ENCODE measurements around the gene RAD51B. TPM values are rescaled to one million over a fixed set of nuclear protein-coding genes. Genes with fewer than 3 reads are reported as not detected.
"Not testable (repeated sequence)": the region's sequence is repeated elsewhere in the genome, so short reads cannot be mapped to it uniquely, and the experiment has no call there.

The RAD51B gene
- total RNA-seq, 1 experiment from 2014 or later: 13.3 TPM

DNA sequence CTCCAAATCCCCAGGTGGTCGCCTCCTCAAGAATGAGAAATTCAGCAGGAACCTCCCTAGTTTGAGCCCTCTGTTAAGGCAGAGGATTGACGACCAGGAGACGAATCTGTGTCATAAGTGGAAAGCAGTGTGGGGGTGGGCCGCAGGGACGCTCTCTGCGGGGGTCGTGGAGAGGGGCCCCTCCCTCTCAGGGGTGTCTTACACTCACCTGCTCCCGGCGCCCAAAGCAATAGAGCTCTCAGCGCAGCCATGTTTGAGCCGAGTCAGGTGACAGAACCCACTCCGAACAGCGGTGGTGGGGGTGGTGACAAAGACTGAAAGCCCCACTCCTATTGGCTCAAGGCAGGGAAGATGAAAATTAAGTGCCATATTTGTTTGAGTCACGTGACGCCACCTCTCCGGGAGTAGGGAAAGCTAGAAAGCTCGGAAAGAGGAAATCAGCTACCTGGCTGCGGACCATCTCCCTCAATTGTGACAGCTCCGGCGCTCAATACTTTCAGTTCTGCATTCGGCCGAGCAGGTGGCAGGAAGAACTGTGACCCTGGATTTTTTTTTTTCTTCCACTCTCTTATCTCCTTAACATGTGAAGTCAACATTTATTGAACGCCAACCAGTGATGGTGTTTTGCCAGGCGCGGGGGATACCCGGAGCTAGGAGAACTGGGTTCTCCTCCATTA lies 3.1 kb upstream of the RAD51B start, which contains the start of gene ZFYVE26:
Gene ZFYVE26, minus strand, starts transcription at position 265 of the 677 bp plus-strand sequence. CDS start 627 bp downstream, outside the sequence.
- Histone ChIP-seq H3K27me3 (no peaks in the 10 kb centered on the region), H3K36me3 (peaks cover 14% of the 10 kb centered on the region; the same call in 1 of the 2 replicates), H3K4me3 (peak within 1 kb of the TSS; percentile 86), H3K27ac (peak within 1 kb of the TSS; percentile 49), H3K4me1 (peaks cover 6% of the 10 kb centered on the region; the same call in 1 of the 2 replicates), H3K9me3 (replicated peaks) (no peaks in the 10 kb centered on the region)
- peak; percentile 92 to 95 for DNase-seq

DNA sequence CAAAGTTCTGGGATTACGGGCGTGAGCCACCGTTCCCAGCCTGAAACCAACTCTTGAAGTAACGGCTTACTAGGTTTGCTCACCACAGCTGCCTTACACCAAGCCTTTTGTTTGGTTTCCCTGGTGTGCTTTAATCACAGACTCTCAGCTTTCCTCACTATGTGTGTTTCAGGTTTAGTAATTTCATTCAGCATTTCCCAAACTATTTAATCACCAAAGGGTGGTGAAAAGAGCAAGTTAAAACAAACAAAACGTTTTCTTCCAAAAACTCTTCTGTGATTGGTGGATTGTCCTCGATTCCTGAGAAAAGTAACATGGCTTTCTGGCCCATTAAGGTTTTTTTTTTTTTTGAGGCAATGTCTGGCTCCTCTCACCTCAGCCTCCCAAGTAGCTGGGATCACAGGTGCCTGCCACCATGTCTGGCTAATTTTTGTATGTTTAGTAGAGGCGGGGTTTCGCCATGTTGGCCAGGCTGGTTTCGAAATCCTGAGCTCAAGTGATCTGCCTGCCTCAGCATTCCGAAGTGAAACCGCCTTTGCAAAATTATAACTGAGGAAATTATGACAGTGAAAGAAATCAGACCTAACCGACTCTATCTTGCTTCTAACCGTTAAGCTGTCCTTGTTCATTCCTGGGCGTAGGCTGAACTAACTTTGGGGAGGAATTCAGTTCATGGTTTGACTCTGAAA lies 1.7 kb upstream of the RAD51B start:
- DNase-seq: no peak
- H3K36me3 ChIP-seq: peaks cover 4% of the 10 kb centered on the region; the same call in 1 of the 2 replicates
- peaks cover 6% of the 10 kb centered on the region; the same call in 1 of the 2 replicates for H3K4me1 ChIP-seq
- H3K27me3 ChIP-seq: no peaks in the 10 kb centered on the region
- H3K9me3 ChIP-seq (replicated peaks): no peaks in the 10 kb centered on the region
- H3K4me3 ChIP-seq: no peak overlapping the region
- no peak overlapping the region for H3K27ac ChIP-seq

DNA sequence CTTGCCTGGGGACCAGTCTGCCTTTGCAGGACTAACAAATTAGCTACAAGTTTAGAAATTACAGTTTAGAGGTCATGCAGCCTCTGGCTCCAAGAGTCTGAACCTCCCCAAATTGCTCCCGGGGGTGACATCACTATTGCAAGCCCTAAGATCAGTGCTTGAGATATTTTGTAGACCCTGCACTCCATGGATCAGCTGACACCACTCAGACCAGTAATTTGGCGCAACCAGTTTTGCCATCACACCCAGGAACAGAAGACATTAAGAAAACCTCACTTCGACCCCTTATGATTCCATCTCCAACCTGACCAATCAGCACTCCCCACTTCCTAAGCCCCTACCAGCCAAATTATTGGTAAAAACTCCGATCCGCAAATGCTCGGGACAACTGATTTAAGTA lies 1.1 kb upstream of the RAD51B start:
- H3K4me3 ChIP-seq; H3K27me3 ChIP-seq; H3K9me3 ChIP-seq (replicated peaks); DNase-seq; H3K4me1 ChIP-seq; H3K27ac ChIP-seq; H3K36me3 ChIP-seq: not testable (repeated sequence)

DNA sequence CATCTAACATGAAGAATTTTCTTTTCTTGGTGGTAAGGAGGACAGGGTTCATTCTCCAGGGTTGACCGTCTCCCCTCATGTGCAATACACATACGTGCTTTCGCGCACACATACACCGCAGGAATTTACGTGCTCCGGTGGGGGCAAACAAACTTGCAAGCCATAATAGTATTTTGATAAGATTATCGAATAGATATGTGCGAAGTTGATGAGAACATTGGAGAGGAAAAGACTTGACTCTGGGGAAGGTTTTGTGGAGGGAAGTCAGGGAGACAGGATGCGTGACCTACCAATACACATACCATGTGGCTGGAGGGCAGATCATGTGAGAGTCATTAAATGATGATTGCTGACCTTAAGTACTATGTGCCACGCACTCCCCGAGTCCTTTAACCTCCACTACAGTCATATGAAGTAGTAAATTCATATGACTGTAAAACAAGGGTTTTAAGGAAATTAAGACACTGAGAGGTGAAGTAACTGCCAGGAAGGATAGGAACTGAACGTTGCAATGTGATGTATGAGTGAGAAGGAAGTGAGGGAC lies 921 bp downstream of the RAD51B start:
- peaks cover 6% of the 10 kb centered on the region; the same call in 1 of the 2 replicates for H3K4me1 ChIP-seq
- no peaks in the 10 kb centered on the region for H3K36me3 ChIP-seq
- H3K4me3 ChIP-seq: peak overlapping the region; percentile 90
- H3K27me3 ChIP-seq: no peaks in the 10 kb centered on the region
- H3K27ac ChIP-seq: peak overlapping the region; percentile 85
- peak in 1 of 2 experiments; percentile 13 for DNase-seq
- H3K9me3 ChIP-seq (replicated peaks): no peaks in the 10 kb centered on the region

DNA sequence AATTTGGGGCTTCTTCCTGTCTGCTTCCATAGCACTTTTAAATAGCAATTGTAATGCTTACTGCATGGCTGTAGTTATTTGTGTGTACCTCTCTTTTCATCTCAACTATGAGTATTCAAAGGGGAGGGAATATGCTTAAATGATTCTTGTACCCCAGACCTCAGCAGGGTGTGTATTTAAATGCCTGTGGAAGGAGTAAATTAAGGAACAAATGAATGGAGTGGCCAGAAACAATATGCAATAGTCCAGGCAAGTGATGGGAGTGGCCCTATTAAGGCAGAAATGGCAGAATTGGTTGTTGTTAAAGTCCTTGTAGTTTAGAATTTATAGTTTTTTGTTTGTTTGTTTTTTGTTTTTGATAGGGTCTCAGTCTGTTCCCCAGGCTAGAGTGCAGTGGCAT lies 1.5 kb downstream of the RAD51B start:
- H3K9me3 ChIP-seq (replicated peaks): no peaks in the 10 kb centered on the region
- peak overlapping the region; percentile 90; the same call in 1 of the 2 replicates for H3K4me3 ChIP-seq
- H3K27ac ChIP-seq: no peak overlapping the region
- DNase-seq: no peak
- no peaks in the 10 kb centered on the region for H3K36me3 ChIP-seq
- no peaks in the 10 kb centered on the region for H3K27me3 ChIP-seq
- H3K4me1 ChIP-seq: peaks cover 6% of the 10 kb centered on the region; the same call in 1 of the 2 replicates

DNA sequence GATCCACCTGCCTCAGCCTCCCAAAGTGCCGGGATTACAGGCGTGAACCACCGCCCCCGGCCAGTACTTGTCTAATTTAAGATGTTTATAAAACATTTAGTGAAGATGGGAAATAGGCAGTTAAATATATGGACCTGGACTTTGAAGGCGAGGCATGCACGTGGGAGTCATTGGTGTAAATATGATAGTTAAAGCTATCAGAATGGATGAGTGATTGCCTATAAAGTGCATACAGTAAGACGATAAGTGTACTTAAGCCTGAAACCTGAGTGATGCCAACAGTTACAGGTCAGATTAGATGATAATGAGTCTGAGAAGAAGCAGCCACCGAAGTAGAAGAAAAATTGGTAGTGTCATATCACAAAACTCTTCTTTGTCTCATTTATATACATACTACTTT lies 11.5 kb downstream of the RAD51B start:
- Histone ChIP-seq H3K27me3 (no peaks in the 10 kb centered on the region), H3K4me1 (no peaks in the 10 kb centered on the region), H3K27ac (no peak overlapping the region), H3K36me3 (0 out of 2 replicates have a peak, but pooled peaks cover 2% of the 10 kb centered on the region), H3K9me3 (replicated peaks) (no peaks in the 10 kb centered on the region), H3K4me3 (no peak overlapping the region)
- no peak for DNase-seq

DNA sequence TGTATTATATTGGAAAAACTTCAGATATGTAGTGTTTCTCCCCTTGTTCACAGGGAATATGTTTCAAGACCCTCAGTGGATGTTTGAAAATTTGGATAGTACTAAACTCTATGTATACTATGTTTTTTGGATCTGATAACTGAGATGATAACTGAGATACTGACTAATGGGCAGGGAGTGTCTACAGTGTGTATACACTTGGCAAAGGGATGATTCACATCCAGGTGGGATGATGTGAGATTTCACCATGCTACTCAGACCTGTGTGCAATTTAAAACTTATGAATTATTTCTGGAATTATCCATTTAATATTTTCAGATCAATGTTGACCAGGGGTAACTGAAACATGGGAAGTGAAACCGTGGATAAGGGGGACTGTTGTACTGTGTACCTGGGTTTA lies 13.8 kb downstream of the RAD51B start:
- H3K36me3 ChIP-seq: 0 out of 2 replicates have a peak, but pooled peaks cover 1% of the 10 kb centered on the region
- no peaks in the 10 kb centered on the region for H3K4me1 ChIP-seq
- DNase-seq: no peak
- no peaks in the 10 kb centered on the region for H3K27me3 ChIP-seq
- H3K27ac ChIP-seq: no peak overlapping the region
- no peak overlapping the region for H3K4me3 ChIP-seq
- no peaks in the 10 kb centered on the region for H3K9me3 ChIP-seq (replicated peaks)

DNA sequence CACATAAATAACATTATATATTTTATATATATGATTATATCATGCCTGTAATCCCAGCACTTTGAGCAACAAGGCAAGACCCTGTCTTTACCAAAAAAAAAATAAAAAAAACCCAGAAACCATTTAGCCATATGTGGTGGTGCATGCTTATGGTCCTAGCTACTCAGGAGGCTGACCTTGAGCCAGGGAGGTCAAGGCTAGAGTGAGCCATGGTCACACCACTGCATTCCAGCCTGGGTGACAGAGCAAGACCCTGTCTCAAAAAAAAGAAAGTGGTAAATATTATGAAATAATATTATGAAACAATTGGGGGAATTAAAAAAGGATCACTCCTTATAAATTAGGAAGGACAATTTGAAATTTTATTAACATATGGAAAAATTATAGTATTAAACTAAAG lies 16.0 kb downstream of the RAD51B start:
- DNase-seq: no peak
- H3K4me3 ChIP-seq: no peak overlapping the region
- H3K36me3 ChIP-seq: no peaks in the 10 kb centered on the region
- H3K9me3 ChIP-seq (replicated peaks): 0 out of 2 replicates have a peak, but pooled peaks cover 3% of the 10 kb centered on the region
- no peaks in the 10 kb centered on the region for H3K4me1 ChIP-seq
- no peaks in the 10 kb centered on the region for H3K27me3 ChIP-seq
- H3K27ac ChIP-seq: no peak overlapping the region

DNA sequence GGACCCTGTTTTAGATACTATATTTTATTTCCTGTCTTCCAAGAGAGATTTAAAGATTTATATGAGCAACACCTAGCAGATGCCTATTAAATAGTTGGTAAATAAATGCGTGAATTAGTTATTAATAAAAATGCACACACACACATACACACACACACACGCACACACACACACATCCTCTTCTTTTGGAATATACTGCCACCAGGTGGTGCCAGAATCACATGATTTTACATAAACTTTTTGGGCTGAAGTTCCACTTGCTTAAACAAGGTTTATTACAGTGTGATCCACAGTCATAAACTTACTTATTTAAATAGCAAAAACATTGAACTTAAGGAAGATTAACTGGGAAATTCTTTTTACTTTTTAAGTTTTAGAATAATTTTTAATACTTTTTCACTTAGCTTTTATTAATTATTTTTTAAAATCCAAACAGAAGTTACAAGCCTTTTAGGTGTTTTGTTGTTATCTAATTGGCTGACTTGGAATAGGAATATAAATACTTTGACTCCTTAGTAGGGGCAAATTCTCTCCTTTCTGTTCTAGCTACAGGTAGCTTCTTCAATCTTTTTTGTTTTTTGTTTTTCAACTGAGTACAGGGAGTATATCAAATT lies 17.5 kb downstream of the RAD51B start:
- no peak overlapping the region for H3K27ac ChIP-seq
- no peak overlapping the region for H3K4me3 ChIP-seq
- H3K36me3 ChIP-seq: no peaks in the 10 kb centered on the region
- no peaks in the 10 kb centered on the region for H3K27me3 ChIP-seq
- 0 out of 2 replicates have a peak, but pooled peaks cover 3% of the 10 kb centered on the region for H3K9me3 ChIP-seq (replicated peaks)
- DNase-seq: peak; percentile 64 to 77
- H3K4me1 ChIP-seq: no peaks in the 10 kb centered on the region

DNA sequence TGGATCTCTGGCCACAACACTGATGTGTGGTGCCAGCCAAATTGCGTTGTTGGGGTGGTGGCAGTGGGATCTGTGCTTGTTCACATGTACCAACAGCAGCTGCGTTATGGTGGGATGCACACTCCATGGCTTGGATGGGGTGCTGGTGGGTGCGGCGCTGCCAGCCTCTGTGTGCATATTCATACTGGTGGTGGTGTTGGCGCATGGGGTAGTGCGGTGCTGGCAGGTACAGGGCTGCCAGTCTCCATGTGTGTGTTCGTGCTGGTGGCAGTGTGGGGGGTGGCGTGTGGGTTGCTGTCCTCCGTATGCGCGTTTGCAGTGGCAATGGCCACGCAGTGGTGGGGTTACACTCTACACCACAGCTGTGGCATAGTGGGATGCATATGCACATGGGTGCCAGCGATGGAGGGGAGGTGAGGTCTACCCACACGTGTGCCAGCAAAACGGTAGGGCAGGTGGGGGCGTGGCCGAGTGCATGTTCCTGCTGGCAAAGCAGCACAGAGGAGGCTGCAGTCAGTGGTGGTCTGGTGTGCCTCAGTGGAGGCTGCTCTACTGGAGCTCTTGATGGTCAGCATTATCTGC lies 26.5 kb downstream of the RAD51B start:
- H3K27ac ChIP-seq: no peak overlapping the region
- no peak overlapping the region for H3K4me3 ChIP-seq
- H3K9me3 ChIP-seq (replicated peaks): 0 out of 2 replicates have a peak, but pooled peaks cover 3% of the 10 kb centered on the region
- no peaks in the 10 kb centered on the region for H3K36me3 ChIP-seq
- H3K4me1 ChIP-seq: no peaks in the 10 kb centered on the region
- no peaks in the 10 kb centered on the region for H3K27me3 ChIP-seq
- DNase-seq: no peak

DNA sequence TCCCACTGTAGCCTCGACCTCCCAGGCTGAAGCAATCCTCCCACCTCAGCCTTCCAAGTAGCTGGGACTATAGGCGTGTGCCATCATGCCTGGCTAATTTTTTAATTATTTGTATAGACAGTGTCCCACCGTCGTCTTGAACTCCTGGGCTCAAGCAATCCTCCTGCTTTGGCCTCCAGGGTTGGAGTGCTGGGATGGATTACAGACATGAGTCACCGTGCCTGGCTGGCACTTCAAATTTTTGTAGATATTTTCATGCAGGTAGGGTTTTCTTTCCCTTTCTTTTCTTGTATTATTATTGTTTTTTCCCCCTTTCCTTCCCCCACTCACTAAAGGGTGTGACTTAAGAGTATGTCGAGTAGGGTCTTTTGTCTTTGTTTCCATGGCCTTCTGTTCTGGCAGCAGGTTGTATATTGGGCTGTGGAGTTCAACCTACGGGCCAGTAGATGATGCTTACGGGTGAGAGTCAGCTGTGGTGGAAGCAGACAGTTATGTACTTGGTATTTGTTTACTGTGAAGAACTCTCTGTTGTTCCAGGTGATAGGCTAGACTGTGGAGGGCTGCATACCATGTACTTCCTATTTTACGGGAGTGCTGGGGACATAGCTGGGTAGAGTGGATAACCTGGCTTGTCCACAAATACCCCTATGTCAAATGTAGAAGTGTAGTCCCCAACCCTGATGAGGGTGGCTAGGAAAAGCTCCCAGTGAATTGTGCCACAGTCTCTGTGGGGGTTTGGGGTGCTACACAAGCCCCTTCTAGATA lies 30.7 kb downstream of the RAD51B start:
- H3K9me3 ChIP-seq (replicated peaks): 0 out of 2 replicates have a peak, but pooled peaks cover 3% of the 10 kb centered on the region
- H3K36me3 ChIP-seq: no peaks in the 10 kb centered on the region
- no peak for DNase-seq
- H3K27ac ChIP-seq: no peak overlapping the region
- no peak overlapping the region for H3K4me3 ChIP-seq
- H3K27me3 ChIP-seq: no peaks in the 10 kb centered on the region
- no peaks in the 10 kb centered on the region for H3K4me1 ChIP-seq

DNA sequence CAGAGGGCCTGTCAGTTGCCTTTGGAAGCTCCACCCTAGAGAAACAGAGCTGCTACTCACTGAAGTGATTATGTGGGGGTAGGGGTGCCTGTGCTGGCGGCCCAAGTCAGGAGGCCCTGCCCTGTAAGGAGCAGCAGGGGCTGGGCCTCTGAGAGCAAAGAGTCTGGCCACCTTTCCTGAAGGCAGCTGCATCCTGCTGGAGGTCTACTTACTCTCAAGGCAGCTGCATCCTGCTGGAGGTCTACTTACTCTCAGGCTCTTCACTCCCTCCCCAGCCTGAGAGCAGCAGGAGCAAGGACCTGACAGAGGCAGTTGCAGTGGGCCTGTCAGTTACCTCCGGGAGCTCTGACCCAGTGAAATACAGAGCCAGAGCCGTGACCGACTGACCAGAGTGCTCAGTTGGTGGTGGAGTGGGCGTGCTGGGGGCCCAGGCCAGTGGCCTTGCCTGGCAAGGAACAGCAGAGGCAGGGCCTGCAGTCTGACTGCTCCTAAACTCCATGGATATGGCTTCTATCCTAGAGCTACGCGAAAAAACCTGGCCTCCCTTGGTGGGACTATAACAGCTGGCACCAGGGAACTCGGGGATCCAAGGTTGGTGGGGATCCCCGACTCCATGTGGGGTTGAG lies 32.3 kb downstream of the RAD51B start:
- Histone ChIP-seq H3K27me3 (no peaks in the 10 kb centered on the region), H3K4me1 (no peaks in the 10 kb centered on the region), H3K4me3 (no peak overlapping the region), H3K9me3 (replicated peaks) (0 out of 2 replicates have a peak, but pooled peaks cover 3% of the 10 kb centered on the region), H3K36me3 (no peaks in the 10 kb centered on the region), H3K27ac (no peak overlapping the region)
- DNase-seq: peak; percentile 7 to 10

DNA sequence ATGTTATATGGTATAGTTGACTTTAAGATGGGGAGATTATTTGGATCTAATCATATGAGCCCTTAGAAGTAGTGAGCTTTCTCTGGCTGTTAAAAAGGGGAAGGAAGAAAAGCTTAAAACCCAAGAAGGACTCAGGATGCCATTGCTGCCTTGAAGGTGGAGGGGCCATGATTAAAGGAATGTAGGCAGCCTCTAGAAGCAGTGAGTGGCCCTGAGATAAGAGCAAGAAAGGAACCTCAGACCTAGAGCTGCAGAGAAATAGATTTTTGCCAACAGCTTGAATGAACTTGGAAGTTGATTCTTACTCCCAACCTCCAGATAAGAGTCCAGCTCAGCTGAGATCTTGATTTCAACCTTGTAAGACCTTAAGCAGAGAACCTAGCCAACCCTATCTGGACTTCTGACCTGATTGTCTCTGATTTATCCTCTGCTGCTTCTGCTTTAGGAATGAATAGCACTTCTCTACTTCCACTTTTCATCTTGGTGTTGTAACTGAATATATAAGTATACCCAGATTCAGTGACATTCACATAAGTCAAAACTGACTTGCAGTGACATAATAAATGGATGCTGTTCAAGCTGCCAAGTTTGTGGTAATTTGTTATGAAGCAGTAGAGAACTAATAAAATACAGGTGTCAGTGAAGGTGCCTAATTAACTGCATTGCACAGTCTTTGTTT lies 33.5 kb downstream of the RAD51B start:
- Histone ChIP-seq H3K4me3 (no peak overlapping the region), H3K36me3 (no peaks in the 10 kb centered on the region), H3K9me3 (replicated peaks) (no peaks in the 10 kb centered on the region), H3K27ac (no peak overlapping the region), H3K4me1 (no peaks in the 10 kb centered on the region), H3K27me3 (no peaks in the 10 kb centered on the region)
- DNase-seq: no peak

Data from SJCRH30 (cell line).